ENCODE data around the gene C1orf35. TPM values are rescaled to one million over a fixed set of nuclear protein-coding genes. Genes with fewer than 3 reads are reported as not detected.

The C1orf35 gene
- total RNA-seq, 1 donor from 2014 or later, result 4.1 TPM

Small RNA genes lying within 50 kb of the gene (small RNA-seq; reads per million reads assigned to genes)
- not detected for gene AL359510.1

Other genes with a start within 250 kb of the C1orf35 start
- gene WNT9A, start 155.4 kb downstream of the C1orf35 start, total RNA-seq, result 1.2 TPM
- gene WNT3A, start 96.3 kb downstream of the C1orf35 start, total RNA-seq, result not detected
- gene ARF1, start 20.6 kb downstream of the C1orf35 start, total RNA-seq, result 107 TPM
- 33.4 TPM for gene MRPL55, start 6.0 kb upstream of the C1orf35 start, total RNA-seq
- gene GUK1, start 37.0 kb upstream of the C1orf35 start, total RNA-seq, result 130 TPM
- gene GJC2, start 46.6 kb upstream of the C1orf35 start, total RNA-seq, result 0.82 TPM
- gene IBA57, start 62.5 kb upstream of the C1orf35 start, total RNA-seq, result 2.9 TPM
- 30.2 TPM for gene OBSCN, start 104.7 kb upstream of the C1orf35 start, total RNA-seq

All from frontal cortex (tissue), 1 donor.